ENCODE data around the gene TSPAN9. TPM values are rescaled to one million over a fixed set of nuclear protein-coding genes. Genes with fewer than 3 reads are reported as not detected.

Gene TSPAN9
- total and polyA plus RNA-seq, 9 of the 15 experiments (the other 6 are each of a cell fraction or from before 2014, with no cell fraction given): 0.23 to 2.1 (median 0.60) TPM; not detected in 2

GRCh38 chr12:3098436-3098835 lies 21.3 kb downstream of the TSPAN9 start (continued):
- TF ChIP-seq, protein P1, sequence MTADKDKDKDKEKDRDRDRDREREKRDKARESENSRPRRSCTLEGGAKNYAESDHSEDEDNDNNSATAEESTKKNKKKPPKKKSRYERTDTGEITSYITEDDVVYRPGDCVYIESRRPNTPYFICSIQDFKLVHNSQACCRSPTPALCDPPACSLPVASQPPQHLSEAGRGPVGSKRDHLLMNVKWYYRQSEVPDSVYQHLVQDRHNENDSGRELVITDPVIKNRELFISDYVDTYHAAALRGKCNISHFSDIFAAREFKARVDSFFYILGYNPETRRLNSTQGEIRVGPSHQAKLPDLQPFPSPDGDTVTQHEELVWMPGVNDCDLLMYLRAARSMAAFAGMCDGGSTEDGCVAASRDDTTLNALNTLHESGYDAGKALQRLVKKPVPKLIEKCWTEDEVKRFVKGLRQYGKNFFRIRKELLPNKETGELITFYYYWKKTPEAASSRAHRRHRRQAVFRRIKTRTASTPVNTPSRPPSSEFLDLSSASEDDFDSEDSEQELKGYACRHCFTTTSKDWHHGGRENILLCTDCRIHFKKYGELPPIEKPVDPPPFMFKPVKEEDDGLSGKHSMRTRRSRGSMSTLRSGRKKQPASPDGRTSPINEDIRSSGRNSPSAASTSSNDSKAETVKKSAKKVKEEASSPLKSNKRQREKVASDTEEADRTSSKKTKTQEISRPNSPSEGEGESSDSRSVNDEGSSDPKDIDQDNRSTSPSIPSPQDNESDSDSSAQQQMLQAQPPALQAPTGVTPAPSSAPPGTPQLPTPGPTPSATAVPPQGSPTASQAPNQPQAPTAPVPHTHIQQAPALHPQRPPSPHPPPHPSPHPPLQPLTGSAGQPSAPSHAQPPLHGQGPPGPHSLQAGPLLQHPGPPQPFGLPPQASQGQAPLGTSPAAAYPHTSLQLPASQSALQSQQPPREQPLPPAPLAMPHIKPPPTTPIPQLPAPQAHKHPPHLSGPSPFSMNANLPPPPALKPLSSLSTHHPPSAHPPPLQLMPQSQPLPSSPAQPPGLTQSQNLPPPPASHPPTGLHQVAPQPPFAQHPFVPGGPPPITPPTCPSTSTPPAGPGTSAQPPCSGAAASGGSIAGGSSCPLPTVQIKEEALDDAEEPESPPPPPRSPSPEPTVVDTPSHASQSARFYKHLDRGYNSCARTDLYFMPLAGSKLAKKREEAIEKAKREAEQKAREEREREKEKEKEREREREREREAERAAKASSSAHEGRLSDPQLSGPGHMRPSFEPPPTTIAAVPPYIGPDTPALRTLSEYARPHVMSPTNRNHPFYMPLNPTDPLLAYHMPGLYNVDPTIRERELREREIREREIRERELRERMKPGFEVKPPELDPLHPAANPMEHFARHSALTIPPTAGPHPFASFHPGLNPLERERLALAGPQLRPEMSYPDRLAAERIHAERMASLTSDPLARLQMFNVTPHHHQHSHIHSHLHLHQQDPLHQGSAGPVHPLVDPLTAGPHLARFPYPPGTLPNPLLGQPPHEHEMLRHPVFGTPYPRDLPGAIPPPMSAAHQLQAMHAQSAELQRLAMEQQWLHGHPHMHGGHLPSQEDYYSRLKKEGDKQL (CRISPR knock-in tag; IDR thresholded peaks at IDR 0.05; ENCODE audit: borderline replicate concordance): no peak
- TF ChIP-seq TRIM28 (IDR thresholded peaks at IDR 0.05): no peak
- no peak for TF ChIP-seq PHB (CRISPR knock-in tag; IDR thresholded peaks at IDR 0.05)
- no peak for TF ChIP-seq SMAD3 (CRISPR knock-in tag; conservative IDR thresholded peaks at IDR 0.05)
- no peak for TF ChIP-seq RNF2 (IDR thresholded peaks at IDR 0.05)
- TF ChIP-seq ELF2 (CRISPR knock-in tag; IDR thresholded peaks at IDR 0.05): no peak
- no peak for TF ChIP-seq NCOR1 (IDR thresholded peaks at IDR 0.05)
- no peak for TF ChIP-seq ELF4 (CRISPR knock-in tag; IDR thresholded peaks at IDR 0.05)

DNA sequence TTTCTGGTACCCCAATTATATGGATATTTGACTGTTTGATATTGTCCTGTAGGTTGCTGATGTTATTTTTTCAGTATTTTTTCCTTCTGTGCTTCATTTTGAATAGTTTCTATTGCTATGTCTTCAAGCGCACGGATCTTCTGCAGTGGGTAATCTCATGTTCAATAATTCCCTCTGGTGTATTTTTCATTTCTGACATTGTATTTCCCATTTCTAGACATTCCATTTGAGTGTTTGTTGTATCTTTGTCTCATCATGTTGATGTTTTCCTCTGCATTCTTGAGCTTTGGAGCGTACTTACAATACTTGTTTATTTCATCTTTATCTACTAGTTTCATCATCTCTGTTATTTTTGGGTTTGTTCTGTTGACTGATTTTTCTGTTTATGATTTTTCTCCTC lies 22.0 kb downstream of the TSPAN9 start:
- Histone ChIP-seq H3K4me2 (ENCODE audit: insufficient read depth, low read length) (no peak overlapping the region), H3K79me2 (ENCODE audit: control insufficient read depth, insufficient read depth, low read length) (no peaks in the 10 kb centered on the region), H3K9ac (ENCODE audit: insufficient read depth in 1 of 2, low read depth in 2 of 2, low read length in 2 of 2) (no peak overlapping the region), H4K20me1 (replicated peaks; ENCODE audit: control insufficient read depth, insufficient read depth, low read length) (no peaks in the 10 kb centered on the region), H3K27ac (ENCODE audit: extremely low read depth, low read depth, low read length) (no peak overlapping the region), H2AFZ (ENCODE audit: low read depth, low read length) (no peak overlapping the region), H3K36me3 (ENCODE audit: control insufficient read depth, insufficient read depth, low read length) (no peaks in the 10 kb centered on the region), H3K27me3 (ENCODE audit: control insufficient read depth in 2 of 2, insufficient read depth in 2 of 2, low read length in 2 of 2) (peaks cover 0 to 16% of the 10 kb centered on the region in 2 experiments; a peak in 1 of 5 replicates), H3K9me3 (replicated peaks; ENCODE audit: control insufficient read depth, insufficient read depth, low read depth, low read length) (no peaks in the 10 kb centered on the region), H3K9me1 (ENCODE audit: control insufficient read depth, insufficient read depth, low read length) (no peaks in the 10 kb centered on the region), H3K4me3 (no peak overlapping the region), H3K4me1 (replicated peaks in 1 of 2; ENCODE audit: control insufficient read depth in 2 of 2, insufficient read depth in 2 of 2, low read length in 2 of 2) (no peaks in the 10 kb centered on the region; a peak in 1 of 5 replicates)
- 29% methylated on average over 3 of the region's 3 CpGs for WGBS (ENCODE audit: insufficient coverage, low coverage, missing lambda C conversion rate)
- DNase-seq (ENCODE audit: extremely low read depth in 1 of 4, low spot score in 3 of 4) (no peak), ATAC-seq (no peak), FAIRE-seq (no peak)
- ChIA-PET CTCF (ENCODE audit: low intra/inter-chr PET ratio) (no interaction called here), POLR2A (no interaction called here)
- TF ChIP-seq CAMTA2 (CRISPR knock-in tag; conservative IDR thresholded peaks at IDR 0.05) (no peak), ZNF695 (CRISPR knock-in tag; IDR thresholded peaks at IDR 0.05) (no peak), ATF1 (CRISPR knock-in tag; IDR thresholded peaks at IDR 0.05) (no peak), ATF1 (tag; IDR thresholded peaks at IDR 0.05) (no peak), ZNF197 (CRISPR knock-in tag; IDR thresholded peaks at IDR 0.05; ENCODE audit: low read depth) (no peak), CBX5 (IDR thresholded peaks at IDR 0.05; ENCODE audit: borderline replicate concordance, low read depth) (0 out of 2 replicates have a peak, but pooled peaks have one; percentile 47), TCFL5 (CRISPR knock-in tag; conservative IDR thresholded peaks at IDR 0.05) (no peak), IRF9 (tag; IDR thresholded peaks at IDR 0.05) (no peak), EHMT2 (IDR thresholded peaks at IDR 0.05) (0 out of 2 replicates have a peak, but pooled peaks have one; percentile 37)
- BruUV-seq (replicated peaks): no TSS peak
- in situ Hi-C loops (cut with MboI): no loop called here
- intact Hi-C loops (cut with micrococcal nuclease): no loop called here

All from K562 (cell line).